ENCODE results near the gene ARAP2.

DNA sequence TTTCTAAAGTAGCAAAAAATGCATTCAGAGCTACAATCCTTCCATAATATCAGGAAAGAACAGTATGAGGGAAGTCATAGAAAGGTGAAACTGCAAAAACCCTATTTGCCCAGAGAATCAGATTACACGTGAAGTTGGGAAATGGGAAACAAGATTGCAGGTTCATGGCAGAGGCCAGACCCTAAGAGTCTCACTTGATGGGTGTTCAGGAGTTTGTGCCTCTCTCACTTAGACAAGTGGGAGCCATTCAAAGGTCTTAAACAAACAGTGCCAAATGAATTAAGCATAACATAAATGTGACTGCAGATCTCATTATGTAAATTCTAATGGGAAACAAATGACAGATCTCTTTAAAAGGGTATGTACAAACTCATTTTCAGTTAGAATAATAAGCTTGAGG, 91.6 kb downstream of the ARAP2 start:
- TF ChIP-seq, protein P1, sequence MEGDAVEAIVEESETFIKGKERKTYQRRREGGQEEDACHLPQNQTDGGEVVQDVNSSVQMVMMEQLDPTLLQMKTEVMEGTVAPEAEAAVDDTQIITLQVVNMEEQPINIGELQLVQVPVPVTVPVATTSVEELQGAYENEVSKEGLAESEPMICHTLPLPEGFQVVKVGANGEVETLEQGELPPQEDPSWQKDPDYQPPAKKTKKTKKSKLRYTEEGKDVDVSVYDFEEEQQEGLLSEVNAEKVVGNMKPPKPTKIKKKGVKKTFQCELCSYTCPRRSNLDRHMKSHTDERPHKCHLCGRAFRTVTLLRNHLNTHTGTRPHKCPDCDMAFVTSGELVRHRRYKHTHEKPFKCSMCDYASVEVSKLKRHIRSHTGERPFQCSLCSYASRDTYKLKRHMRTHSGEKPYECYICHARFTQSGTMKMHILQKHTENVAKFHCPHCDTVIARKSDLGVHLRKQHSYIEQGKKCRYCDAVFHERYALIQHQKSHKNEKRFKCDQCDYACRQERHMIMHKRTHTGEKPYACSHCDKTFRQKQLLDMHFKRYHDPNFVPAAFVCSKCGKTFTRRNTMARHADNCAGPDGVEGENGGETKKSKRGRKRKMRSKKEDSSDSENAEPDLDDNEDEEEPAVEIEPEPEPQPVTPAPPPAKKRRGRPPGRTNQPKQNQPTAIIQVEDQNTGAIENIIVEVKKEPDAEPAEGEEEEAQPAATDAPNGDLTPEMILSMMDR (IDR thresholded peaks at IDR 0.05): no peak
- TF ChIP-seq POLR2A (IDR thresholded peaks at IDR 0.05): no peak
- no peak for TF ChIP-seq EP300 (IDR thresholded peaks at IDR 0.05)
